Measurements from ENCODE around the gene TYW1B.
A peak's percentile ranks its signal among the peaks of the same experiment; 100 is the strongest.
"Not testable (repeated sequence)": the region's sequence is repeated elsewhere in the genome, so short reads cannot be mapped to it uniquely, and the experiment has no call there.

Gene TYW1B, protein sequence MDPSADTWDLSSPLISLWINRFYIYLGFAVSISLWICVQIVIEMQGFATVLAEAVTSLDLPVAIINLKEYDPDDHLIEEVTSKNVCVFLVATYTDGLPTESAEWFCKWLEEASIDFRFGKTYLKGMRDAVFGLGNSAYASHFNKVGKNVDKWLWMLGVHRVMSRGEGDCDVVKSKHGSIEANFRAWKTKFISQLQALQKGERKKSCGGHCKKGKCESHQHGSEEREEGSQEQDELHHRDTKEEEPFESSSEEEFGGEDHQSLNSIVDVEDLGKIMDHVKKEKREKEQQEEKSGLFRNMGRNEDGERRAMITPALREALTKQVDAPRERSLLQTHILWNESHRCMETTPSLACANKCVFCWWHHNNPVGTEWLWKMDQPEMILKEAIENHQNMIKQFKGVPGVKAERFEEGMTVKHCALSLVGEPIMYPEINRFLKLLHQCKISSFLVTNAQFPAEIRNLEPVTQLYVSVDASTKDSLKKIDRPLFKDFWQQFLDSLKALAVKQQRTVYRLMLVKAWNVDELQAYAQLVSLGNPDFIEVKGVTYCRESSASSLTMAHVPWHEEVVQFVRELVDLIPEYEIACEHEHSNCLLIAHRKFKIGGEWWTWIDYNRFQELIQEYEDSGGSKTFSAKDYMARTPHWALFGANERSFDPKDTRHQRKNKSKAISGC

DNA sequence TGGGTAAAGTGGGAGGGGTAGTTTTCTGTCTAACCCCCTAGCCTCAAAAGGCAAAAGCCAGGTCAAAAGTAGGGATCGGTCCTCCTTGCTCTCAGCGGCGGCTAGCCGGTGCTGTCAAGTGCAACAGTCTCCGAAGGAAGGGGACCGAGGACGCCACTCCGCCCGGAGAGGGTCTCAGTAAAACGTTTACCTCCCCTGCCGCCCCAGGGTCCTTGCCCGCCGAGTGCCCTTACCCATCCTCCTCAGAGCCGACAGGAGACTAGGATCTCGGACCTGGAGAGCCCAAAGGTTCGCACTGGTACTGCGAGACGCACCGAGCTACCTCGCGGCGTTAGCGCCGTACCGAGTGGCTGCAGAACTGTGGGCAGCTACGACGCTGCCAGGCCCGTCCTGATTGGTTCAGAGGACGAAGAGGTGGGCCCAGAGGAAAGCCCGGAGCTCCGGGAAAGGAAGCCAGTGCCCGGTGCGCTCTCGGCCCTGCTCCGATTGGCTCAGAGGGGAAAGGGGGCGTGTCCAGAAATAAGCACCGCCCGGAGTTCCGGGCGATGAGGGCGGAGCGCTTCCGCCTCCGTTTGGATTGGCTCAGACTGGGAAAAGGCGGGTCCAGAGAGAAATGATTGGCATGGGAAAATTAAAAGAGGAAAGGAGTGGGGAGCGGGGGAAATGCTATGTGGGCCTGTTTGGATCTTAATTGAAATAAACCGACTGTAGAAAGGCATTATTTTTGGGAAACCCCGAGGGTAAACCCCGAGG, at the start of gene TYW1B:
Gene TYW1B, minus strand, starts transcription at position 362 of the 753 bp plus-strand sequence. Its CDS starts 125 bp downstream, at position 237.
- DNase-seq (ENCODE audit: low read depth): peak; percentile 97

DNA sequence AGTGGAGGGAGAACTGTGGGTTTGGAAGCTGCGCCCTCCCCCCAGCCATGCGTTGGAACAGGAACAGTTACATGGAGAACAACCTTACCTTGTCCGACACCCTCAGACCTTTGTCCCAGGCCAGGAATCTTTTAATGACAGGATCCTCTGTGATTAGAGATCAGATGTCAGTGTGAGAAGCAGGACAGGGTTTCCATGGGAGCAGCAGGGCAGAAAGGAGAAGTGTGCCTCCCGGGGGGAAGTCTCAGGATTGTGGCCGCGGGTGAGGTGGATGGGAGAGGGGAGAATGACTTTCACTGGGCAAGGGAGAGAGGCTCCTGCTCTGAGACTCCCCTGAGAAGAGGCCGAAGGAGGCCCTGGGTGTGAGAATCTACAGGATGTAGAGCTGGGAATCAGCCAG, 39.6 kb upstream of the TYW1B start:
- not testable (repeated sequence) for DNase-seq (ENCODE audit: low read depth)

DNA sequence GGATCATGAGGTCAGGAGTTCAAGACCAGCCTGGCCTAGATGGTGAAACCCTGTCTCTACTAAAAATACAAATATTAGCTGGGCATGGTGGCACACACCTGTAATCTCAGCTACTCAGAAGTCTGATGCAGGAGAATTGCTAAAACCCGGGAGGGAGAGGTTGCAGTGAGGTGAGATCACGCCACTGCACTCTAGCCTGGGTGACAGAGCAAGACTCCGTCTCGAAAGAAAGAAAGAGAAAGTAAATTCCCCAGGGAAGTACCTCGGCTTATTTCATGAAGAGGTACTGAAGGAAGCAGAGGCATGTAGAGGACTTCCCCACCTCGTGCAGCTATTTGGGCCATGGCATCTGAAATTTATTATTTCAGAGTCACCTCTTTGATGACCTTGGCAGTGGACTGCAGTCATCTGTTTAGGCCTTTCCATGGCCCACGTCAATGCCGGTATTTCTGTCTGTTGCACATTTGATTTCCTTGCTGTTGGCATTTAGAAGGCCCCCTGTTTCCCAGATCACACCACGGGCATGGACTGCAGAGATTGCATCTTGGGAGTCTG, 30.9 kb upstream of the TYW1B start:
- DNase-seq (ENCODE audit: low read depth): not testable (repeated sequence)

DNA sequence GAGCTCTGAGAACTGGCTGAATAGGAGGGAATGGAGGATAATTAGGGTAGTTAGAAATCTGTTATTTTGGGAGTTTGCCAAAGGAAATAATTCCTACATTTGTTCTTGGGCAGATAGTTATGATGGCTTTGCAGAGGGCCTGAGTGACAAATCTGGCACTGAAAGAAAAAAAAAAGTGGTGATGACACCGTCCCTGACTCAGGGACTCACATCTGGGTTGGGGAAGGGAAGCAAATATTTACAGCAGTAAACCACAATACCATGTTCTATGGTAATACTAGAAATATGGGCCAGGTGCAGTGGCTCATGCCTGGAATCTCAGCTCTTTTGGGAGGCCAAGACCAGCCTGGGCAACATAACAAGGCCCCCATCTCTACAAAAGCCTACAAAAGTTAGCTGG, 29.9 kb upstream of the TYW1B start:
- DNase-seq (ENCODE audit: low read depth): not testable (repeated sequence)

DNA sequence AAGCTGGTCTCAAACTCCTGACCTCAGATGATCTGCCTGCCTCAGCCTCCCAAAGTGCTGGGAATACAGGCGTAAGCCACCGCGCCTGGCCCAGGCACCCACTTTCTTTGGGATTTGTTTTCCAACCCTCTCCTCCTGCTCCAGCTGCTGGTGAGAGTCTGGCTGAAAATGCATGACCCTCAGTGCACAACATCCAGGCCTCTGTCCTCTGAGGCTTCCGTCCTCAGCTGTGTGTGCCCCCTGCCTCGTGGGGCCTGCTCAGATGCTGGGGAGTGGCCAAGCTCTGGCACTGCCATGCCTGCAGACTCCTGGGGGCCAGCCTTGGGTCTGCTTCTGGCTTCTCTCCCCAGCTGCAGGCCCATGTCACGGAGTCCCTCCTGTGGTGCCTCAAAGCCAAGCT, 27.3 kb upstream of the TYW1B start:
- DNase-seq (ENCODE audit: low read depth): not testable (repeated sequence)

DNA sequence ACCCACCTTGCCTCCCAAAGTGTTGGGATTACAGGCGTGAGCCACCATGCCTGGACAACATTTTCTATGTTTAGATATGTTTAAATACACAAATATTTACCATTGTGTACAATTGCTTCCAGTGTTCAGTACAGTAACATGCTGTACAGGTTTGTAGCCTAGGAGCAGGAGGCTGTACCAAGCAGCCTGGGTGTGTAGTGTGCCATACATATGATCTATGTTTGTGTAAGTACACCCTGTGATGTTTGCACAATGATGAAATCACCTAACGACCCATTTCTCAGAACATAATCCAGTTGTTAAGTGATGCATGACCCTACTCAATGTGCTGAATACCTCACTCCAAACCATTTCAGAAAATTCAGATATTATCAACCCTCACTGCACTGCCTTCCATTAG, 24.9 kb upstream of the TYW1B start:
- not testable (repeated sequence) for DNase-seq (ENCODE audit: low read depth)

DNA sequence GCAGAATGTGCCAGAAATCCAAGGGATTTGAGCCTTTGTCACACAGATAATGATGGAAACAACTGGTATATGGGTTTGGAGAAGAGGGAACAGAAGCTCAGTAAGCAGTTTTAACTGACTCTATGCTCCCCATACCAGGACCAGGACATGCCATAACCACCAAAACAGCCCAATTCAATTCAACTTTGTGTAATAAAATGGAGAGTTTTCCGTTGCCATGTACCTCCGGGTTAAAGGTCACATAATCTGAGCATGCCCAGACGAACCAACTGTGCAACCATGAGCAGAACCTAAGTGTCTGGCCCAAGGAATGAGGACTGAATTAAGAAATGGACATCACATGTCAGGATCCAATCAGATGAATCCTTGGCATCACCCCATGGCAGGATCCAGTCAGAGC, 22.7 kb upstream of the TYW1B start:
- not testable (repeated sequence) for DNase-seq (ENCODE audit: low read depth)

DNA sequence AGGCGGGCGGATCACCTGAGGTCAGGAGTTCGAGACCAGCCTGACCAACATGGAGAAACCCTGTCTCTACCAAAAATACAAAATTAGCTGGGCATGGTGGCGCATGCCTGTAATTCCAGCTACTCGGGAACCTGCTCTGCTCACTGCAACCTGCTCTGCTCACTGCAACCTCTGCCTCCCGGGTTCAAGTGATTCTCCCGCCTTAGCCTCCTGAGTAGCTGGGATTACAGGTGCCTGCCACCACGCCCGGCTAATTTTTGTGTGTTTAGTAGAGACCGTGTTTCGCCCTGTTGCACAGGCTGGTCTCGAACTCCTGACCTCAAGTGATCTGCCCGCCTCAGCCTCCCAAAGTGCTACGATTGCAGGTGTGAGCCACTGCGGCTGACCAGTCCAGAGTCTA, 16.1 kb upstream of the TYW1B start:
- not testable (repeated sequence) for DNase-seq (ENCODE audit: low read depth)

DNA sequence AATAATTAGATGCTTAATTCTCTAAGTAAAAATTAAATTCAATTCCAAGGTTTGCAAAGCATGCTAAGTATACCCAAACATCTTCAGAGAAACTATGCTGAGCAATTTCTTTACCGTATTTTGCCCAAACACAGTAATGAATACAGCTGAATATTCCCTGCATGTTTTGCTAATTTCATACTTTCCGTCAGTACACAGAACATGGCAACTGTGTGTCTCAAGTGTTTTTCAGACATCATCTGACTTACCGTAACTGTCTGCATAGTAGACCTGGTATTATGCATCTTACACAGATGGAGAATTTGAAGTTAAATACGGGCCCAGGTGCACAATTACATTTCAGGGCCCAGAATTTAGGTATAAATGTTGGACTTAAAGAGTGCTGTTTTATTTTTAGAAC, 15.2 kb upstream of the TYW1B start:
- not testable (repeated sequence) for DNase-seq (ENCODE audit: low read depth)

DNA sequence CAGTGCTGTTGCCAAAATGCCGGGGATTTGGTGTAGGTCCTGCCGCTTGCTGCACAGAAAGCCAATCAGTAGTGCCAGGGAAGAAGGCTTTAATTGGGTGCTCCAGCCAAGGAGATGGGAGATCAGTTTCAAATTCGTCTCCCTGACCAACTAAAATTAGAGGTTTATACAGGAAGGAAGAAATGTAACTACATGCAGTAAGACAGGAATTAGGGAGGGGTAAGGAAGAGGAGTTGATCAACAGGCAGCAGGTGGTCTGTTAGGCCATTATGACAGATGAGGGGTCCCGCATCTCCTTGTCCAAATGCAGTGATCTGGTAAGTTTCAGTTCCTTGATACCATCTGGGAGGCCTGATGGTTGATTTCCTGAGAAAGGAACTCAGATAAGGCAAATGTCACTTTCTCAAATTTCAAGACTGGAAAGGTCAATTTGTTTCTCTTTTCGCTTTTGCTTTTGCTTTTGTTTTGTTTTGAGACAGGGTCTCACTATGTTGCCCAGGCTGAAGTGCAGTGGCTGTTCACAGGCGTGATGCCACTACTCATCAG, 13.0 kb upstream of the TYW1B start:
- not testable (repeated sequence) for DNase-seq (ENCODE audit: low read depth)

DNA sequence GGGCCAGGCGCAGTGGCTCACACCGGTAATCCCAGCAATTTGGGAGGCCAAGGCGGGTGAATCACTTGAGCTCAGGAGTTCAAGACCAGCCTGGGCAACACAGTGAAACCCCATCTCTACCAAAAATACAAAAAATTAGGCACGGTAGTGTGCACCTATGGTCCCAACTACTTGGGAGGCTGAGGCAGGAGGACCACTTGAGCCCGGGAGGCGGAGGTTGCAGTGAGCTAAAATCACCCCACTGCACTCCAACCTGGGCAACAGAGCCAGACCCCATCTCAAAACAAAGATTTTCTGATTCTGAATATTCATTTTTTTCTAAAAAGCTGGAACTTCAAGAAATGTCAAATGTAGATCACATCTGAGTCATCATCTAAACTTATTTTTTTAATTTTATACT, 10.3 kb upstream of the TYW1B start:
- DNase-seq (ENCODE audit: low read depth): not testable (repeated sequence)

DNA sequence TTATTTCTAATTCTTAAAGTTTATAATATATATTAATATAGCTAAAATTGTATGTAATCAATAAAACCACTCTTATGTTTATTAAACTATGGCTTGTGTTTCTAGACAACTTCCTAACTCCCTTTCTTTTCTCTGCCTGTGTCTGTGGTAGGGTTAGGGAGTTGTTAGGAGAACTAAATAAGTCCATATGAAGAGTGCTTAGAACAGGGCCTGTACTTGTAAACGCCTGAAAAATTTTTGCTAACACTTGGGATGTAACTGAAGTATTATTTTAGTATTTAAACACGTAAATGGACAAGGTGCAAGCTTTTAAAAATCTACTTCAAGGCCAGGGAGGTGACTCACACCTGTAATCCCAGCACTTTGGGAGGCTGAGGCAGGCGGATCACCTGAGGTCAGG, 9.3 kb upstream of the TYW1B start:
- not testable (repeated sequence) for DNase-seq (ENCODE audit: low read depth)

DNA sequence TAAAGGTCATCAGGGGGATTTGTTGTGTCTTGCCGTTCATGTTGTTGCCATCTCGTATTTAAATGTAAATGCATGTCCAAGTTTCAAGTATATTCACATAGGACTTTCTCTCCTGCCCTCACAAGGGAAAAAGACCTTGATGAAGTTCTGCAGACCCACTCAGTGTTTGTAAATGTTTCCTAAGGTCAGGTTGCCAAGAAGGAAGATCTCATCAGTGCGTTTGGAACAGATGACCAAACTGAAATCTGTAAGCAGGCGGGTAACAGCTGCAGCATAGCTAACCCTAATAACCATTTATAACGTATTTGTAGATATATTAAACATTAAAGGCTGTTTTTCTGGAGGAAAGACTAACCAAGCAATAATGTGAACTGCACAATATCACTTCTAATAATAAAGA, 2.6 kb upstream of the TYW1B start:
- DNase-seq (ENCODE audit: low read depth): not testable (repeated sequence)

DNA sequence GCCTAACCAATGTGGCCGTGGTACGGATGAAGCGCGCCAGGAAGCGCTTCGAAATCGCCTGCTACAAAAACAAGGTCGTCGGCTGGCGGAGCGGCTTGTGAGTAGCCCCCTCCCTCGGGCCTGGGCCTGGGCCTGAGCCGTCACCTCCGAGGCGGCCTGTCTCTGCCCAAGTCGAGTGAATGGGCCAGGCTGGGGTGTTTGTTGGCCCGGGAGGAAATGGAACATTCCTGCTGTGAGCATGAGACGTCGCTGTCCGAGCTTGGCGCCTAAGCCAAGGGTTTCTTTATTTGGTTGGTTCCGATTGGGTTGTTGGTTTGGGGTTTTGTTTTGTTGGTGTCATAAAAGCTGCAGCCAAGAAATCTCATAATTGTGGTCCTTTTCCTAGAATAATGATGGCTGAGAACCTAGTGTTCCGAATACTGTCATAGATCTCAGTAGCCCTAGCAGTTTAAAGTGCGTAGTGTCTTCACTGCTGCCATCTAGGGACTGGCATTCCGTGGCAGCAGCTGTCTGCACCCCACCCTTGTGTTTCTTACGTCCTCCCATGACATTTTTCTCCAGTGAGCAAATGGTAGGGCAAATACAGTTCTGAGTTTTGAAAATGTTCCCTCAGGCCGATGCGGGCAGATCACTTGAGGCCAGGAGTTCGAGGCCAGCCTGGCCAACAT, 1.8 kb upstream of the TYW1B start:
- DNase-seq (ENCODE audit: low read depth): peak; percentile 14

DNA sequence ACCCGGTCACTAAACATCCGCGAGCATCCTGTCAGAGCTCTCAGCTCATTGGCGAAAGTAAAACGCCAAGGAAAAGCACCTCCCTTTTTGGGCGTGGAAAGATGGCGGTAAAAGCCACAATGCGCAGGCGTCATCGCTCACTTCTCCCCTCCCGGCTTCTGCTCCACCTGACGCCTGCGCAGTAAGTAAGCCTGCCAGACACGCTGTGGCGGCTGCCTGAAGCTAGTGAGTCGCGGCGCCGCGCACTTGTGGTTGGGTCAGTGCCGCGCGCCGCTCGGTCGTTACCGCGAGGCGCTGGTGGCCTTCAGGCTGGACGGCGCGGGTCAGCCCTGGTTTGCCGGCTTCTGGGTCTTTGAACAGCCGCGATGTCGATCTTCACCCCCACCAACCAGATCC, 1.3 kb upstream of the TYW1B start:
- DNase-seq (ENCODE audit: low read depth): peak; percentile 95

DNA sequence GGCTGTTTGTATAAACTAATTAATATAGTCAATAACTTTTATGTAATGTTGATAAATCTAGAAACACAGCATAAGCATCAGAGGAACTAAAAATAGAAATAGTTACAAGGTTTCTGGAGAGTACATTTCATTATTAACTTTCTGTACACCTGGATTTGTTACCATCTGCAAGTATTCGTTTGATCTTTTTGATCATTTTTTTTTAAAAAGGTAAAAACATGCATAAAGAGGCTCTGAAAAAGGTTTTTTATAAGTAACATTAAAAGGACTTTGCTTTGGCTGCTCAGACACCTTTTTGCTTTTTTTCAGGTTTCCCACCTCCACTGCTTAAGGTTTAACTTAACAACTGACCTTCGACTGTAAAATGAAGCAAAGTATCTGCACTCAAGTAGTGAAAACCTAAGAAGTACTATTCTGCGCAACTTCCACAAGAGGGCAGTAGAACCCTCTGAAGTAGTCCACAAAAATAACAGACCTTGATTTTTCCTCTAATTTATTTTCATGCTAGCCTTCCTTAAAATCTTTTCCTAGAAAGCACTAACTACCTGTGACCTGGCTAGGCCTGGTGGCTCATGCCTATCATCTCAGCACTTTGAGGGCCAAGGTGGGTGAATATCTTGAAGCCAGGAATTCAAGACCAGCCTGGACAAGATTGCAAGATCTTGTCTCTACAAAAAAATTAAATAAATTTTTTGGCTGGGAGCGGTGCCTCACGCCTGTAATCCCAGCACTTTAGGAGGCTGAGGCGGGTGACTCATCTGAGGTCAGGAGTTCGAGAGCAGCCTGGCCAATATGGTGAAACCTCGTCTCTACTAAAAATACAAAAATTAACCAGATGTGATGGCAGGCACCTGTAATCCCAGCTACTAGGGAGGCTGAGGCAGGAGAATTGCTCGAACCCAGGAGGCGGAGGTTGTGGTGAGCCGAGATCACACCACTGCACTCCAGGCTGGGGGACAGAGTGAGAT, 4.0 kb downstream of the TYW1B start:
- not testable (repeated sequence) for DNase-seq (ENCODE audit: low read depth)

DNA sequence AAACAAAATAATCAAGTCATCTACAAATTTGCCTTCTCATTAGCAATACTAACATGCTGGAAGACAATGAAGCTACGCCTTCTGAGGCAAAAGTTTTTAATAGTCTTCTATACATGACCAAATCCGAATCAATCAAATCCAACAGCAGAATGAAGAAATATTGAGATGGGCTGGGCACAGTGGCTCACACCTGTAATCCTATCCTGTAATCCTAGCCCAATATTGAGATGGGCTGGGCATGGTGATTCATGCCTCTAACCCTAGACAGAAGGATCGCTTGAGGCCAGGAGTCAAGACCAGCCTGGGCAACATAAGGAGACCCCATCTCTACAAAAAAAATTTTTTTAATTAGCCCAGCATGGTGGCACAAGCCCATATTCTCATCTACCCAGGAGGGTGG, 5.5 kb downstream of the TYW1B start:
- not testable (repeated sequence) for DNase-seq (ENCODE audit: low read depth)

DNA sequence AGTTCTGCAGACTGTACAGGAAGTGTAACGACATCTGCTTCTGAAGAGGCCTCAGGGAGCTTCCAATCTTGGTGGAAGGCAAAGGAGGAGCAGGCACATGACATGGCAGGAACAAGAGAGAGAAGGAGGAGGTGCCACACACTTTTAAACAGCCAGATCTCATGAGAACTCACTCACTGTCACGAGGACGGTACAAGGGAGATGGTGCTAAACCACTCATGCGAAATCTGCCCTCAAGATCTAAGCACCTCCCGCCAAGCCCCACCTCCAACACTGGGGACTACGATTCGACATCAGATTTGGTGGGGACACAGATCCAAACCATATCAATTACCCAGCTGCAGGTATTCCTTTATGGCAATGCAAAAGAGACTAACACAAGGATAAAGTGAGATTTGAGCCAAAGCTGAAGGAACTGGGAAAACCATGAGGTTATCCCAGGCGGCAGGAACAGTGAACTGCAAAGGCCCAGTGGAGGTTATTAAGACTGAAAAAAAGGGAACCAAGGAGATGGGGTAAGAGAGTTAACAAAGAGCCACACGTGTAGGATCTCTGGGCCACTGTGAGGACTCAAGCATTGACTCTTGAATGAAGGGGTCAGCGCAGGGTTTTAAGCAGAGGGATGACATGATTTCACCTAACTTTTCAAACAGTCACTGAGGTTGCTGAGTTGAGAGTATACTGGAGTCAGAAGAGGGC, 9.2 kb downstream of the TYW1B start:
- DNase-seq (ENCODE audit: low read depth): not testable (repeated sequence)

DNA sequence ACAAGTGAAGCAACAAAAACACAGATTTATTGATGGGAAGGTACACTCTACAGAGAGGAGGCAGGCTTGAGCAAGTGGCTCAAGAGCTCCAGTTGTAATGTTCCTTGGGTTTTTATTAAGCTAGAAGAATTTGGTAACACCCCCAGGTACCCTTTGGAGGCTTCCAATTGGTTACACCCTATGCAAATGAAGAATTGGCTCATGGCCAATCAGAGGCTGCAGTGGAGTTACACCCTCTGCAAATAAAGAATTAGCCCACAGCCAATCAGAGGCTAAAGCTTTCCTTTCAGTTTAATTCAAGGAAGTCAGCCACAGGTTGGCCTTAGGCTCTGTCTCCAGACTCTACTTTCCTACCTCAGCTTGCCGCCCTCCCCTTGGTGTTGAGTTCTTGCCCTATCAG, 10.3 kb downstream of the TYW1B start:
- not testable (repeated sequence) for DNase-seq (ENCODE audit: low read depth)
